ENCODE measurements around the gene COMP.

COMP gene

DNA sequence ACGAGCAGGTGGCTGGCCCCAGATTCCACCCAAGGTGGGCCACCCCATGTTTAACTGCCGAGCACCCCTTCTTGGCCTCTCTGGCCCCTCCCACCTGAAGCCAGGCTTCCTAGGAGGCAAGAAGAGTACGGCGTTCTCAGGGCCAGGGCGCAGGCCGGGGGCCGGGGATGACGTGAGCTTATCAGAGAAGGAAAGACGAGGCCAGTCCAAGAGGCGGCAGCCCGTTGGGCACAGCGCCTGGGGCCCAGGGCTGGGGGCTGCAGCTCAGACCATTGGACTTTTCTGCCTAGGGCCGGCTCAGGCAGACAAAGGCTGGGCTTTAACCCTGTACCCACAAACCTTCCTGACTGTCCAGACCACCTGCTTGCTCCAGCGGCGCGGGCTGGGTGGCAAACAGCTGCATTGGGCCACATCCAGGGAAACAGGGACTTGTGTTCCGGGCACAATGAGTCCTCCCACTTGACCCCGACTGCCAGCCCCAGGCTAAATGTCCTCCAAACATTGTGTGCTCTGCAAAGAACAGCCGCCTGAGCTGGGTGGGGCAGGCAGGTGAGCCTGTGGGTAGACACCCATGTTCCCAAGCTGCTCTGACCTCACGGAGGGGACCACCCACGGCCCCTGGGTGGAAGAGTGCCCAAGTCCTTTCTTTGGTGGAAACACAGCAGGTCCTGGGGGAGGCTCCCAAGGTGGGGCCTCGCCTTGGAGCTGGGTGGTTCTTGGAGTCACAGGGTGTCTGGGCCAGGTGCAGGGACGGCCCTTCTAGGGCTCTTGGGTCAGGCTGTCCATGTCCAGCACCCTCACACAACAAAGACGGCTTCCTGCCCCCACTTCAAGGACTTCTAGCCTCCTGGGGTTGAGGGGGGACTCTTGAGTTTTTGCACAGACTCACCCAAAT lies 21.9 kb downstream of the COMP start:
- DNase-seq, result no peak

- DNase-seq, result no peak
Observed at GRCh38 chr19:18768046-18768771, 22.9 kb downstream of the COMP start.

- no peak for DNase-seq
Observed at GRCh38 chr19:18765224-18765623, 25.9 kb downstream of the COMP start.

- DNase-seq, result no peak
Observed at GRCh38 chr19:18764591-18765051, 26.5 kb downstream of the COMP start.

- no peak for DNase-seq
Observed at GRCh38 chr19:18763674-18764590, 27.2 kb downstream of the COMP start.

- DNase-seq, result no peak
Observed at GRCh38 chr19:18762125-18763023, 28.7 kb downstream of the COMP start.

- no peak for DNase-seq
Observed at GRCh38 chr19:18761531-18762110, 29.5 kb downstream of the COMP start.

GRCh38 chr19:18760440-18761383 lies 30.4 kb downstream of the COMP start:
- DNase-seq, result no peak

- no peak for DNase-seq
Observed at GRCh38 chr19:18759995-18760426, 31.1 kb downstream of the COMP start.

- no peak for DNase-seq
Observed at GRCh38 chr19:18759304-18759994, 31.7 kb downstream of the COMP start.

- no peak for DNase-seq
Observed at GRCh38 chr19:18756896-18757295, 34.2 kb downstream of the COMP start.

- no peak for DNase-seq
Observed at GRCh38 chr19:18754501-18754900, 36.6 kb downstream of the COMP start.

- DNase-seq, result no peak
Observed at GRCh38 chr19:18751571-18751970, 39.5 kb downstream of the COMP start.

DNA sequence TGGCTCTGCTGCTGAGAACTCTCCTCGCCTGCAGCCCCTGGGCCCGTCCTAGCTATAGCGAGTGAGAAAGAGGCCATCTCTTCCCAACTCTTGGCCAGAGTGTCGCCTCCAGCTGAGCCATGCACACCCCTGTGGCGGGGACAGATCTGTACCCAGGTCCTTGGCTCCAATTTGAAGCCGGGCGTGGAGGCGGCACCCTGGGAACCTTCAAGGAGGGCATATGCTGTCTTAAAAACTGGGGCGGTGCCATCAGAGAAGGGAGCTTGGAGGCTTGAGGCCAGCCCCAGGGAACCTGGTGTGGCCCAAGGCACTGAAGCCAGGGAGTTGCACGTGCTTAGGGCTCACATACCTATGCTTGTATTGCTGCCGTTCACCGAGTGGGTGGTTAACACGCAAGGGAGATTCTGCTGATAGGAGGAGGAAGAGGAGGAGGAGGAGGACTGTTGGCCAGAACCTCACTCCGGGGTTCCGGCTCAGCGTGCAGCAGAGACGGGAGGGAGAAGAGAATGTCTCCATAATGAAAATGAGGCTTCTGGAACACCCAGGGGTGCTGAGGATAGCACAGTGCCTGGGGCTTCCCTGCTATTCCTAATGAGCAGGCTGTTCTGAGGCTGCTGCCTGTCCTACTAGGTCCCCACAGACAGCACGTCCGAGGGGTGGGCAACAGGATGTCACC lies 40.7 kb downstream of the COMP start:
- DNase-seq, result no peak

- no peak for DNase-seq
Observed at GRCh38 chr19:18749362-18750231, 41.5 kb downstream of the COMP start.

GRCh38 chr19:18746401-18747325 lies 44.4 kb downstream of the COMP start:
- no peak for DNase-seq

DNA sequence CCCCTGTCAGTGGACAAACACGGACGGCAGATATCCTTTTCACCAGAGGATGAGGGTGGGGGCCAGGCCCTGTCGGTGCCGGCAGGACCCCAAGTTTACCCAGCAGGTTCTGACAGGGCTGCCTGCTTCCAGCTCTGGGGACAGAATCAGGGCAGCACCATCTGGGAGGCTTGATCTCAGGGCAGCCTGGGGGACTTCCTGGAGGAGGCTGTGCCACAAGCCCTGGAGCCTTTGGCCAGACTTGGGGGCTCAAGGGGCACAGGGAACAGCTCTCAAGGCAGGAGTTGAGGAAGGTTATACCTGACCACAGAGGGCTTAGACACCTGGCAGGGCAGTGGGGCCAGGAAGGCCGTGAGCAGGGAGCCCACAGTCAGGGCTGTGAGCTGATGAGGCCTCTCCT lies 45.2 kb downstream of the COMP start:
- DNase-seq, result no peak
